Kidney glomerular epithelial cell (primary cell): ENCODE results near the gene OSGIN1.
"Not testable (repeated sequence)": the region's sequence is repeated elsewhere in the genome, so short reads cannot be mapped to it uniquely, and the experiment has no call there.

Source experiments
- DNase-seq: peaks from one replicate; lab custom pipeline; 2025; lab: John Stamatoyannopoulos, UW

OSGIN1 gene

DNA sequence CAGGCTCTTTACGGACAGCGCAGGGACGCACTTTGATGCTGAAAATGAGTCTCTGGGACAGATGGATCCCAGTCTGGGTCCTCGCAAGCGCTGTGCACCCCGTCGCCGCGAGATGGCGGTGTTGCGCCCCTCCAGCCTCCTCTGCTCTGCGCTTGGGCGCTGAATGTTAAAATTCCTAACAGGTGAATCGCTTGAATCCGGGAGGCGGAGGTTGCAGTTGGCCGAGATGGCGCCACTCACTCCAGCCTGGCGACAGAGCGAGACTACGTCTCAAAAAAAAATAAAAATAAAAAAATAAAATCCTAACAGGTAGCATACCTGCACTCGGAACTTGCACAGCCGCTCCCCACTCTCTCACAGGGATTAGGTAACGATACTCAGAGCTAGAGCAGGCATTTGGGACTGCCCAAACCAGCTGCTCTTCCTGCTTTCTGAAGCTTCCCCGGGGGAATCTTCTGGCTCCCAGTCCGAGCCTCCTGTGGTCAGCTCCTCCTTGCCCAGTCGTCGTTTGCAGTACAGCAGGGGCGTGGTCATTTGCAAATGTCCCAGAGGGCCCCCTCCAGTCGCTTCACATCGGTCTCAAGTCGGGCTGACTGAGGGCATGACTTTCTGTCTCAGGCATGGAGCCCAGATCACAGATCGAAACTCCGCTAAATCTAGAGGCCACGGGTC, 26.2 kb upstream of the OSGIN1 start:
- peak; percentile 83 for DNase-seq

DNA sequence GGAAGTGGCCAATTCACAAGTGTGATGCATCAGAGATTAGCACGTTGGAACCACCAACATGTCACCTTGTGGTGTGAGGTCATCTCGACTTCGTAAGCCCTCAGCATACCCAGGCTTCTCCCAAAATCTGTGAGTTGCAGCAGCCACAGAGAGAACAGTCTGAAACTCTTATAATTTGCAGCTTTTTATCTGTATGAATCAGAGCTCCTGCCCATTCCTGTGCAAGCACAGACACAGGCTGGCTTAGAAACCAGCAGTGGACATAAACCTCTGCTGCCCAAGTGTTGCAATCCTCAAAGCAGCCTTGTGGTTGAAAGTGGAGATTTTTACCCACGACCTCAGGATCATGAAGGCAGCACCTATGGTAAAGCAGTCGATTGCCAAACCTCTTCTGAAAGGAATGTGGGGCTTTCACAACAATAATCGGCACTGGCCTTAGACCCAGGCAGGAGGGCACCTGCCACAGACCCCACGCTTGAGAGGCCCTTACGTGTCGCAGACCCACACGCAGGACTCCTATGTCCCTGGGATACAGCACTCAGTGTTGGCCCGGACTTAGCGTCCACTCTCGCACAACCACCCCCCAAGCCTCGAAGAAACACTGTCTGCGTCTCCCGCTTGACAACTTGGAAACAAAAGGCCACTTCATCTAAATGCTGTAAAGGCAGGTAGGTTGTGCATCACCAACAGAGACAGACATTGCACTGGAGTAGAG, 24.5 kb upstream of the OSGIN1 start:
- DNase-seq, result peak; percentile 3

DNA sequence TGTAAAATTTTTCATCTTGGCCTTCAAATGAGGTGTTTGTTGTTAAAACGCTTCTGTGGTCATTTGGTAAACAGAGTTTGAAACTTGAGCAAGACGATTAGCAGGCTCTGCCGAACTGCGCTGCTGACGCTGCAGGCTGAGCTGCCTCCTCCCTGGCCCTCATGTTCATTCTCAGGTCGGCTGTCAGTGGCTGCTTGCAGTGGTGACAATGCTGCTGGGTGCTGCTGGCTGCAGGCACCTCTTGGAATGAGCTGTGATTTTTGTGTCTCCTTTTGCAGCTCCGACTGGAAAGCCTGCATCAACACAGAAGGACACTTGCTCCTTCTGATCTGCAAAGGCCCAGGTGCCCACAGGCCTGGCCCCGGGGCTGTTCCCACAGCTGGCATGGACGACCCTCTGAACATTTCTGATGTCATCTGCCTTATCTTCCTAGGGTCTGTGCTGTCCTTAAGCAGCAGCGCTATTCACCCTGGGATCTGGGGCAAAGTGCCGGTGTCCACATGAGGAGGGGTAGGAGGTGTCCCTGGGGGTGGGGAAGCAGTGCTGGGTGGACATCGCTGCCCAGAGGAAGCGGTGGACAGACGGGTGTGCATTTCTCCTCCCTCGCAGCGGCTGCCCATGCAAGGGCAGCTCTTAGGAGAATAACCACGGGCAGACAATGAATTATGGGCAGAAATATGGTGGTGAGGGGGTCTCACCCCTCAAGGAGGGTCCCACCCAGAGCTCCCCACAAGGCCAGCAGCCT, 23.1 kb upstream of the OSGIN1 start:
- DNase-seq, result no peak

DNA sequence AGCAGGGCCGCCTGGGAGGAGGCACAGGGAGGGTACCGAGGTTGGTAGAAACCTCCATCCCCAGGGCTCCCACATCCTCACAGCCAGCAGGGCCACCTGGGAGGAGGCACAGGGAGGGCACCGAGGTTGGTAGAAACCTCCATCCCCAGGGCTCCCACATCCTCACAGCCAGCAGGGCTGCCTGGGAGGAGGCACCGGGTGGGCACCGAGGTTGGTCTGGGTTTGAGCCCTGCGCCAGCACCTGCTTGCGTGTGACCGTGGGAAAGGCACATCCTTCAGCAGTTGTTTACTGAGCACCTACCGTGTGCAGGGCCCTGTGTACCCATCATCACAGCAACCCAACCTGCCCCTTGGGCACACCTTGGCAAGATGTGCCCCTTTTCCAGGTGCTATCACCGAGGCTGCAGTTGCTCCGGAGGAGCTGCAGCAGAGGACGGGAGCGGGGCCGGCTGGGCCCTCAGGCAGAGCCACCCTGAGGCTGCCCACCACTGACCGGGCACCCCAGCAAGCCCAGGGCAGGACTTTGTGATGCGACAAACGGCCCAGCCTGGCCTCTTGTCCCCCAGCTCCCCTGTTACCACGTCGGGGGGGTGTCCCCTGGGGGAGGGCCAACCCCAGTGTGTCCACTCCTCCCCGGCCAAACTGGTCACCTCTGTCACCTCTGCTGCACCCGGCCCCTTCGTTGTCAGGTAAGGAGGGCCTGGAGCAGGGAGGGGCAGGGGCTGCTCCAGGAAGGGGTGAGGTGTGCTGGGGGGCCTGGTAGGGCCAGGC, 22.1 kb upstream of the OSGIN1 start:
- no peak for DNase-seq

DNA sequence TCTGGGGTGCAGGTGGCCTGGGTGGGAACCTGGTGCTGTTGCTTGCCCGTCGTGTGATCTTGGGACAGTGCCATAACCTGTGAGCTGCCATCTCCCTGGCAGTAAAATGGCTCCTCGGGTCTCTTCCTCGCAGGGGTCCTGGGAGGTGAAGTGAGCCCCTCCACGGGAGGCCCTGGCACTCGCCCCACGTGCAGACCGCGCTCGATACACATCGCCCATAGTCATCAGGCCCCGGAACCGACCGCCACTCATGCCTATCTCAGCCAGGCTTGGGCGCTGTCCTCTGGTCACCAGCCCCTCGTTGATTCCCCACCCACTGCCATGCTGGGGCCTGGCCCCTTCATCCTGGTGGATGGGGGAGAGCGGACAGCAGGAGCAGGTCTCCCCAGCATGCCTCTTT, 21.5 kb upstream of the OSGIN1 start:
- DNase-seq, result no peak

DNA sequence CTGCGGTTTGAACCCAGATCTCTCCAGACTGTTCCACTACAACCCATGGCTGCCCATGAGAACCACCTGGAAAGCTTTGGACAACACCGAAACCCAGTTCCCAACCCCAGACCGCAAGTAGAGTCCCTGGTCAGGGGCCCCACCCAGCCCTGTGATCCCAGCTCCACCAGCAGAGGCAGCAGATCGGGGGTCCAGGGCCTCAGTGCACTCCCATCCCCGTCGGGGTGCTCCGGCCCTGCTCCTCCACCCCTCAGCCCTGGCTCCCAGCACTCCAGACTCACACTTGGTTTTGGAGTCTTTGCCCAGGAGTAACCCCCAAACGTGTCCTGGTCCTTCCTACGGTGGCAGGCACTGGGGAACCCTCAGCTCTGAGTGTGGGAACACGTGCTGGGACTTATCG, 20.7 kb upstream of the OSGIN1 start:
- no peak for DNase-seq

DNA sequence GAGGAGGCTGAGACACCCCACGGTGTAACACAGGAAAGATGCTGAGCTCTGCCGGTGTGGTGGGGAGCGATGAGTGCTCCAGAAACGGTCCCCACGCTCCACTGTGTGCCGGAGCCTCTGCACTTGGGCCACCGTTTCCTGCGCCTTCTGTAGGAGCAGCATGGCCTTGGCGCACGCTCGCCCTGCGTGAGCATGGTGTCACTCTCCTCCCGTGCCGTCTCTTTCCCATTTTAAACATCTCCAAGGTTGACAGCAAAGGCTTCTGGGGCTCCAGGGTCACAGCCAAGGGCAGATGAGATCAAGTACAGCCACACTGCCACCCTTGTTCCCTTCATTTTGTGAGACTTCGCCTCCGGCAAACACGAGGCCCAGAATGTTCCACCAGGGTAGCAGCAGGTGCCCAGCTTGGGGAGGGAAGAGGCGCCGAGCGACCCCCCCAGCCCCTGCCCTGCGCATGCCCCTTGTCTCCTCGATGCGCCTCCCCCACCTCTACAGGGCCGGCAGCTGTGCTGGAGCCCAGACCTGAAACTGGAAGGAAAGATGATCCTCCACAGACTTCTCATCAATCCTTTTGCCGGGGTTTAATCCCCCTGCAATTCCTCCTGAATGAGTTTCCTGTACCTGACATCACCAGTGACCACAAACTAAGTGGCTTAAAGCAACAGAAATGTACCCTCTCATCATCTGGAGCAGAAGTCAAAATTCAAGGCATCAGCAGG, 19.9 kb upstream of the OSGIN1 start:
- no peak for DNase-seq

DNA sequence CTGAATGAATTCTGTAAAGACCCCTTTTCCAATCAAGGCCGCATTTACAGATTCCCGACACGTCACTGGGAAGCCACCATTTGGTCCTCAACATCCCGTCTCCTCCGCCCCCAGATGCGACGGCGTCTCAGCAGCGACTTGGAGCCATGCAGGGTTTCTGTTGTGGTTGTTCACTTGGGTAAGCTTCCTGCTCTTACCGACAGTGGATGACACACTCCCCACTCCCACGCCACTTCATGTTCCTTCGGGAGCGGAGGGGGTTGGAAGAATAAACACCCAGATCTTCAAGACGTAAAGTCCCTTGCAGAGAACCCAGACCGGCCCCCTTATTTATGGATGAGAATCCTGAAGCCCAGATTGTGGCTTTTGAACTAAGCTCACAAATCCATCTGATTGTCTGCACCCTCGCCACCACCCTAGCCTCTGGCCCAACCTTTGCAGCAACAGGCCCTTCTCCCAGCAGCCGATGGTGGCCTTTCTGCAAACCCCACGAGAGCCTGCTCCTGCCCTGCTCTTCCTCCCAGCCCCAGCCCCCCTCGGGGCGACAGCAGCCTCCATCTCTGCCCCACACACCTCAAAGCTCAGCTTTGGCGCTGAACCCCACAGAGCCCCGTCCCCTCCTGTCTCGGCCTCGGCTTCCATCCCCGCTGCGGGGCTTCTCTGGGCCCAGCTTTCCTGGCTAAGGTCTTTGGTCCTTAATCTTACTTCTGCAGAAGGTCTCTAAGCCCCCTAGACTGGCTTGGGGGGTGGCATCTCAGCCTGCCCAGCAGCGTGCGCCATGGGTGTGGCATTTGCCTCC, 19.0 kb upstream of the OSGIN1 start:
- no peak for DNase-seq

DNA sequence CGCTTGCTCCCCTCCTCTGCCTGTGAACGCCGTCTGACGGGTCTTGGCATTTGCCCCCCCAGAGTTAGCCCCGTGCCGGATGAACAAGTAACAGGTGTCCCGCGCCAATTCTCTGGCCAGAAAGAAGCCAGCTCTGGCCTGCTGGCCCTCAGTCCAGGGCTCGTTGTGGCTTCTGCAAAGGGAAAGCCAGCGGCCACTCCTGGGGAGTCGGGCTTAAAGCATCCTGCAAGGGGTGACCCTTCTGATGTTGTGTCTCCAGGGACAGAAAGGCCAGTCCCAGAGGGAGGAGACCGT, 18.4 kb upstream of the OSGIN1 start:
- DNase-seq, result no peak

DNA sequence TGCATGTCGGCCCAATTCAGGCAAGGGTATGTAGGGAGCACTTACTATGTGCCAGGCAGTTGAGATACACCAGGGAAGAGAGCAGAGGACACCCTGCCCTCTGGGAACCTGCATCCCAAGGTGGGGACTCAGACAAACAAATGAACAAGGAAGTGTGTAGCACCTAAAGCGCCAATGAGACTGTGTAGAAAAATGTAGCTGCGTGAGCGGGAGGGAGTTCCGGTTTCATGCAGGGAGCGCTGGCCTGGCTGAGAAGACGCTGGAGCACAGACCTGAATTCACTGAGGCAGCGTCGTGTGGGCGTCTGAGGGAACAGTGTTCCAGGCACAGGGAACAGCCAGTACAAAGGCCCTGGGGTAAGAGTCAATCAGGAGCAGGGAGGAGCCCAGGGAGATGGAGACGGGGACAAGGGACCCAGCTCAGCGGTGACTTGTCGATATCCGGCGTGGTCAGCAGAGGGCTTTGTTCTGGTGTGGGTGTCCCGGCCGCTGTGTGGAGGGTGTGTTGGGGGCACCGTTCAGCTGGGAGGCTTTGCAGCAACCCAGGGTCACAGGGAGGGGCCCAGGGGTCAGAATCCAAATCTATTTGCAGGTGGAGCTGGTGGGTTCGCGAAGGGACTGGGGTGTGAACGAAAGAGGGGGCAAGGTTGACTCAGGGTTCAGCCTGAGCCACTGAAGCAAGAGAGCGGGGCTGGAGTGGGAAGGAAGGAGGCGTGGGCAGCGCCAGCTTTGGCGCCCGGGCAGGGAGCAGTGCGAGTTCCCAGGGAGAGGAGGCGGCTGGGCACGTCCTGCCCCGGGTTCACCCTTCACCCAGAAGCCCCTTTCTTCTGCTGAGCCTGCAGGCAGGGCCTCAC, 17.8 kb upstream of the OSGIN1 start:
- no peak for DNase-seq

DNA sequence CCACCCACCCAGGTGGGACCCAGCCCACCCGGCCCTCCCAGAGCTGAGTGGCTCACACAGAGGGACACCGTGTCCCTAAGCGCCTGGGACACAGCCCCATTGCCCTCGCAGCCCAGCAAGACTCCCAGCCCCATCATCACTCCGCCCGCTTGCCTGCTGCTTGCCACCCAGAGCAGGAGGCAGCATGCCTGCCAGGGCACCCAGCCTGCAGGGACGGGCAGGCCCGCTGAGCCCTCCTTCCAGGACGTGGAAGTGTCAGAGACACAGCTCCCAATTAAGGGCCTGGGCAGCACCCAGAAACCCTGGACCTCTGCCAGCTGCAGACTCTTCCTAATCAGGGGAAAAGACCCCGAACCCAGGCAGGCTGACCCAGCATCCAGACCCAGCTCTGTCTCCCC, 17.2 kb upstream of the OSGIN1 start:
- no peak for DNase-seq

DNA sequence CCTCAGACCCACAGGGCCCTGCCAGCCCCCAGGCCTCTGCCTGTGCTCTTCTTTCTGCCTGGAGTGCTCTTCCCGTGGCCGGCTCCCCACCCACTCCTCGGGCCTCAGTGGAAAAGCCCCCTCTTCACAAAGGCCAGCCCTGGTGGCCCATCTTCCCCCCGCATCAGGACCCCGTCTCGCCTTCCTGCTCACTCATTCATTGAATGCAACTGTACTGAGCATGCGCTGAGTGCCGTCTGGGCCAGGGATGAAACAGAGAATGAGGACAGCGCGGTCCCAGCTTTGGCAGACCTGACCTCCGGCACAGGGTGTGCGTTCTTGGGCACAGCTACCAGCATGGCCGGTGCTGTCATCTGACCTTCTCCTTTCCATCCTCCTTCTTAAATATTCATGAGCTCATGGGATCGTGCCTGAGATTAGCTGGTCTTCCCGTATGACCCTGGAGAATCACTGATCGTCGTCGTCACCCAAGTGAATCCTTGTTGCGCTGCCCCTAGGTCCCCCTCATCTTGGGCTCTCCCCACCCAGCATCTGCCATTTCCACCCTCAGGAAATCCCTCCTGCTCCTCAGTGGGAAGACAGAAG, 16.4 kb upstream of the OSGIN1 start:
- DNase-seq, result no peak

DNA sequence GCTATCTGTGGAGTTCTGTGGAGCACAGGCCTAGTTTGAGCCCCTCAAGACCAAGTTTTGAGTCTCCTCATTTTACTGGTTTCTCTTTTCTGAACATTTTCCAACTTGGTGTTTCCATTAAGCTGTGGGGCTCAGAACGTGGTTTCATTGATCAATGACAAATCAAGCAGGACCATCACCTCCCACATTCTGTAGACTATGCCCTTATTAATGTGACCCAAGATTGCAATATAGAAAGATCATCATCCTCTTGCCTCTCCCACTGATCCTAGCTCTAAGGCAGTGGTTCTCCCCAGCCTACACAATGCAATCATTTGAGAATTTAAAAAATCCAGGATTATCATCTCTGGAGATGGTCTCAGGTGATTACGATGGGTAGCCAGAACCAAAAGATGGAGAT, 15.8 kb upstream of the OSGIN1 start:
- DNase-seq, result no peak

DNA sequence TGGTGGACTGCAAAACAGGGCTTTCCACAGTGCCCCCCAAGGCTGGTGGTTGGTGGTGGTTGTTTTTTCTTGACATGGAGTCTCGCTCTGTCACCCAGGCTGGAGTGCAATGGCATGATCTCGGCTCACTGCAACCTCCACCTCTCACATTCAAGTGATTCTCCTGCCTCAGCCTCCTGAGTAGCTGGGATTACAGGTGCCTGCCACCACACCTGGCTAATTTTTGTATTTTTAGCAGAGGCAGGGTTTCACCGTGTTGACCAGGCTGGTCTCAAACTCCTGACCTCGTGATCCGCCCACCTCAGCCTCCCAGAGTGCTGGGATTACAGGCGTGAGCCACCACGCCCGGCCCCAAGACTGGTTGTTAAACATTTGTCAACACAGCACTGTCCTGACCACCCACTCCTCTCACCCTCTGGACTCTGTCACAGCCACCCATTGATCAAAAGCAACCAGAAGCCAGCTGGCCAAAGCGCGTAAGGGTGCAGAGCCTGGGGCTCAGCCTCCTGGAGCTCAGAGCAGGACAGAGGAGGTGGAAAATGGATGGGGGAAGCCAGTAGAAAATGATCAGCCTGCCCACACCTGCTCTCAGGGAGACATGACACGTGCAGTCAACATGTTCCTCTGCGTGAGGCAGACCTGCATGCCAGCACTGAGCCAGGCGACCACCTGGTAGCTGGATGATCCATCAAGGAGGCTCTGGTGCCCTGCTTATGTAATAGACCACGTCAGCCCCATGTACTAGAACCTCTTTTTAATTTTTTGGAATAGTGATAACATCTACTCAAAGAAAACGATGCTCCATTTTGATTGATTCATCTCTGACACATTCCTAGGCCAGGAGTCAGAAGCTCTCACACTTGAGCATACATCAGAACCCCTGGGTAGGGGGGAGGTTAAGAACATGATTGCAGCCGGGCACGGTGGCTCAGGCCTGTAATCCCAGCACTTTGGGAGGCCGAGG, 14.8 kb upstream of the OSGIN1 start:
- DNase-seq, result no peak

DNA sequence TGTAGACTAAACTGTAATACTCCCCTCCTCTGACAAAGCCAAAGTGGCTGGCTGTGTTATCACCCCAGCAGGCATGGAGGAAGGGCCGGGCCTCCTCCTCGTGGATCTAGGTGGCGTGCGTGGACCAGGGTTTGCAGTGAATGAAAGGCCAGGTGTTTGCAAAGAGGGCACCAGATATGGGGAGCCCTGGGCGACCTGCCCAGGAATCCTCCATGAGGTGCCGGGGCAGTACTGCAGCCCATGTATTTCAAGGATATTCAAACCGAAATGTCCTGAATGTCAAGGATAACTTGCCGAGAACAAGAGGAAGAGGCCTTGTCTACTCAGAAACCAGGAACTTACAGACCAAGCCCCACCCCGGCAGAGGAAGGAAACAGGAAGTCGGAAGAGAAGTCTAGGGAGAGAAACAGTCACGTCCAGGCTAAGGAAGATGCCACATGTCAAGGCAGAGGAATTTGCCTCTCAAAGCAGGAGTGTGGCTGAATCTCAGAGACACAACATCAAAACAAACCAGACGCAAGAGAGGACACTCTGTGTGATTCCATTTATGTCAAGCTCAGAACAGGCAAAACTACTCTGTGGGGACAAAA, 13.7 kb upstream of the OSGIN1 start:
- no peak for DNase-seq

DNA sequence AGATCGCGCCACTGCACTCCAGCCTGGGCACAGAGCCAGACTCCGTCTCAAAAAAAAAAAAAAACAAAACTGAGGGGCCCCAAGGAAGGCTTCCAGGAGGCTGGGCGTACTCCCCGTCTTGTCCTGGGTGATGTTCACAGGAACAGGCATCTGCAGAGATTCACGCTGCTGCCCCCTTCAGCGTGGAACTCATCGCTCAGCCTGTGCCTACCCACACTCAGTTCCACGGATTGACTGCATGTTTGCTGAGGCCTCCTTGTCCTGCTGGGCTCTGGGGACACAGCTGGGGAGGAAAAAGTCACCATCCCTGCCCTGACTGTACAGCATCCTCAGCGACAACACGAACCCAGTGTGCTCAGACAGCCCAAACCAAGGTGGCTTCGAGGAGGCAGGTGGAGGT, 12.9 kb upstream of the OSGIN1 start:
- no peak for DNase-seq

DNA sequence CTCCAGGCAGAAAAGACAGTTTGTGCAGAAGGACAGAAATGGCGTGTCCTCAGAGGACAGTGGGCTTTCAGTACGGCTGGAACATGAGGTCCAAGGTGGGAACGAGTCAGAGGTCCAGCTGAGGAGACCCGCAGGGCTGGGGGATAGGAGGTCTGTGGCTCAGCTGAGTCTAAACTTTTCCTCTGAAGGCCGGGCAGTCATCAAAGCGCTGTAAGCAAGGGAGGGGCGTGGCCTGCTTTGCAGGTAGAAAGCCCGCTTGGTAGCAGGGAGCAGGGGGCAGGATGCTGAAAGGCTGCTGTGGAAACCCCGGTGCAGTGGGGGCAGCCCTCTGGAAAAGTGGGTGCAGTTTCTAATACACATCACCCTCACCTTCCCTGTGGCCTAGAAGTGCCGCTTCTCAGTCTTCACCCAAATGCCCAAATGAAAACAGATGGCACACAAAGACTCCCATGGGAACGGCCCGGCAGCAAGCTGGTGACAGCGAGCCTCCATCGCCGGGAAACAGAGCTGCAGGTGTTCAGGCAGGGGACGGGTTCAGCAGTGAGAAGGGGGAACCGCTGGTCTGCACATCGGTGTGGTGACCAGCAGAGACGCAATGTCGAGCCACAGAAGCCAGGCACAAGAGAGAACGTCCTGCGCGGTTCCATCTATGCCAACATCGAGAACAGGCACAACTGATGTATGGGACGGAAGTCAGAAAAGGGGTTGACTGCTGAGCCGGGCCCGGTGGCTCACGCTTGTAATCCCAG, 12.2 kb upstream of the OSGIN1 start:
- DNase-seq, result no peak

DNA sequence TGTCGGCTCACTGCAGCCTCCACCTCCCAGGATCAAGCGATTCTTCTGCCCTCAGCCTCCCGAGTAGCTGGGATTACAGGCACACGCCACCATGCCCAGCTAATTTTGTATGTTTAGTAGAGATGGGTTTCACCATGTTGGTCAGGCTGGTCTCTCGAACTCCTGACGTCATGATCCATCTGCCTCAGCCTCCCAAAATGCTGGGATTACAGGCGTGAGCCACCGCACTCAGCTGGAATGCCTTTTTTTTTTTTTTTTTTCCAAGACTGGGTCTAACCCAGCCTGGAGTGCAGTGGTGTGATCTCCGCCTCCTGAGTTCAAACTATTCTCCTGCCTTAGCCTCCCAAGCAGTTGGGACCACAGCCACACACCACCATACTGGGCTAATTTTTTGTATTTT, 11.5 kb upstream of the OSGIN1 start:
- DNase-seq, result not testable (repeated sequence)
